ENCODE measurements around the gene TPRG1. TPM values are rescaled to one million over a fixed set of nuclear protein-coding genes. Genes with fewer than 3 reads are reported as not detected.

TPRG1 gene
- total and polyA plus RNA-seq, 2 of the 4 experiments (the other 2 are of a cell fraction) = 0.17 TPM; not detected in 1

DNA sequence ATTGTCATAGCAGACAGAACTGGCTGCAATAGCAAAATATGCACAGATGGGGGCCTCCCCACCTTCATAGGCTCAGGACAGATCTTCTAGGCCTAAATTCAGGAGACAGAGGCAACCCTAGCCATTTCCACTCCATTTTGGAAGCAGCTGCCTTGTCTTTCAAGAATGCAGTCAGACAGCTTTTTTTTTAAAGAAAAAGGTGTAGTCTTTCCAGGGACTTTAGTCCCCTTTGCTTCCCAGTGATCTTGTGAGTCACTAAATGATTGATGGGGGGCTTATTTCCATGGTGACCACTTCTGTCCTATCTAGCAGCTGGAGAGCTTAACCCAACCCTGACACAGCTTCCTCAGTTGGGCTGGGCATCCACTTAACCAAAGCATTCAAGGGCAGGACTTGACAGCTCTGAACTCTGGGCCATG is 165.9 kb downstream of the TPRG1 start:
- BruUV-seq (replicated peaks) = no TSS peak
- no peak overlapping the region for H3K27ac ChIP-seq (ENCODE audit: insufficient read depth, low read length)
- no peaks in the 10 kb centered on the region for H3K9me1 ChIP-seq (ENCODE audit: insufficient read depth, low read length)
- ATAC-seq (ENCODE audit: low read depth) (no peak), DNase-seq (no peak)
- no peak overlapping the region for H3K4me3 ChIP-seq (ENCODE audit: insufficient read depth, low read depth, low read length)
- CTCF ChIA-PET = no interaction called here
- intact Hi-C loops (cut with micrococcal nuclease) (loop anchor here (5.0 kb wide), 1 partner anchor 50 kb away; no protein-coding TSS in a partner anchor), dilution Hi-C loops (cut with HindIII; ENCODE audit: low sequenced_read_pairs, unreplicated experiment) (no loop called here), in situ Hi-C loops (cut with MboI; ENCODE audit: low sequenced_read_pairs) (no loop called here)
- H3K79me1 ChIP-seq (ENCODE audit: low read depth in 1 of 2, low read length in 2 of 2) = no peaks in the 10 kb centered on the region
- no peaks in the 10 kb centered on the region for H3K4me1 ChIP-seq (ENCODE audit: control insufficient read depth, insufficient read depth, low read length)
- no peak overlapping the region for H2AFZ ChIP-seq (replicated peaks; ENCODE audit: low read length, poor library complexity)
- no peak overlapping the region for H3K4ac ChIP-seq (ENCODE audit: low read depth, low read length)
- H4K20me1 ChIP-seq (ENCODE audit: insufficient read depth, low read length) = no peaks in the 10 kb centered on the region
- TF ChIP-seq MAFK (IDR thresholded peaks at IDR 0.05; ENCODE audit: low read depth, low read length) (no peak), BHLHE40 (IDR thresholded peaks at IDR 0.05; ENCODE audit: low read depth, low read length) (no peak), MAZ (IDR thresholded peaks at IDR 0.05; ENCODE audit: borderline replicate concordance, low read depth, low read length) (no peak), CHD1 (IDR thresholded peaks at IDR 0.05; ENCODE audit: low read depth, low read length) (no peak), RFX5 (IDR thresholded peaks at IDR 0.05; ENCODE audit: low read depth, low read length) (no peak), RAD21 (IDR thresholded peaks at IDR 0.05; ENCODE audit: low read length) (no peak), RCOR1 (IDR thresholded peaks at IDR 0.05; ENCODE audit: insufficient replicate concordance, low read length) (no peak), SMC3 (IDR thresholded peaks at IDR 0.05; ENCODE audit: low read depth, low read length) (no peak), POLR2A (IDR thresholded peaks at IDR 0.05; ENCODE audit: low read depth, low read length) (no peak), FOS (IDR thresholded peaks at IDR 0.05; ENCODE audit: low read depth, low read length) (no peak), MXI1 (IDR thresholded peaks at IDR 0.05; ENCODE audit: borderline replicate concordance, low read depth, low read length) (no peak), NFE2L2 (IDR thresholded peaks at IDR 0.05; ENCODE audit: low read depth, low read length) (no peak)
- TF ChIP-seq, protein P1, sequence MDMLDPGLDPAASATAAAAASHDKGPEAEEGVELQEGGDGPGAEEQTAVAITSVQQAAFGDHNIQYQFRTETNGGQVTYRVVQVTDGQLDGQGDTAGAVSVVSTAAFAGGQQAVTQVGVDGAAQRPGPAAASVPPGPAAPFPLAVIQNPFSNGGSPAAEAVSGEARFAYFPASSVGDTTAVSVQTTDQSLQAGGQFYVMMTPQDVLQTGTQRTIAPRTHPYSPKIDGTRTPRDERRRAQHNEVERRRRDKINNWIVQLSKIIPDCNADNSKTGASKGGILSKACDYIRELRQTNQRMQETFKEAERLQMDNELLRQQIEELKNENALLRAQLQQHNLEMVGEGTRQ (IDR thresholded peaks at IDR 0.05; ENCODE audit: low read depth, low read length) = no peak
- TF ChIP-seq, protein P2, sequence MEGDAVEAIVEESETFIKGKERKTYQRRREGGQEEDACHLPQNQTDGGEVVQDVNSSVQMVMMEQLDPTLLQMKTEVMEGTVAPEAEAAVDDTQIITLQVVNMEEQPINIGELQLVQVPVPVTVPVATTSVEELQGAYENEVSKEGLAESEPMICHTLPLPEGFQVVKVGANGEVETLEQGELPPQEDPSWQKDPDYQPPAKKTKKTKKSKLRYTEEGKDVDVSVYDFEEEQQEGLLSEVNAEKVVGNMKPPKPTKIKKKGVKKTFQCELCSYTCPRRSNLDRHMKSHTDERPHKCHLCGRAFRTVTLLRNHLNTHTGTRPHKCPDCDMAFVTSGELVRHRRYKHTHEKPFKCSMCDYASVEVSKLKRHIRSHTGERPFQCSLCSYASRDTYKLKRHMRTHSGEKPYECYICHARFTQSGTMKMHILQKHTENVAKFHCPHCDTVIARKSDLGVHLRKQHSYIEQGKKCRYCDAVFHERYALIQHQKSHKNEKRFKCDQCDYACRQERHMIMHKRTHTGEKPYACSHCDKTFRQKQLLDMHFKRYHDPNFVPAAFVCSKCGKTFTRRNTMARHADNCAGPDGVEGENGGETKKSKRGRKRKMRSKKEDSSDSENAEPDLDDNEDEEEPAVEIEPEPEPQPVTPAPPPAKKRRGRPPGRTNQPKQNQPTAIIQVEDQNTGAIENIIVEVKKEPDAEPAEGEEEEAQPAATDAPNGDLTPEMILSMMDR (conservative IDR thresholded peaks at IDR 0.05; ENCODE audit: low read depth, low read length) = no peak
- H4K91ac ChIP-seq (ENCODE audit: insufficient read depth, low read depth, low read length) = no peak overlapping the region
- no peak overlapping the region for H2BK5ac ChIP-seq (ENCODE audit: low read depth, low read length, poor library complexity, severe bottlenecking)
- no peak overlapping the region for H4K5ac ChIP-seq (ENCODE audit: low read depth, low read length)
- no peak overlapping the region for H3K23ac ChIP-seq (ENCODE audit: low read depth, low read length)
- no peak overlapping the region for H2BK120ac ChIP-seq (ENCODE audit: low read depth, low read length)
- H2AK9ac ChIP-seq (replicated peaks; ENCODE audit: low read depth, low read length, poor library complexity) = no peak overlapping the region
- H3K56ac ChIP-seq (ENCODE audit: extremely low read depth, insufficient read depth, low read length) = no peak overlapping the region
- no peak overlapping the region for H3K18ac ChIP-seq (ENCODE audit: low read depth, low read length)
- H3K9me3 ChIP-seq (ENCODE audit: control insufficient read depth, insufficient read depth, low read length) = no peaks in the 10 kb centered on the region
- H3K36me3 ChIP-seq (ENCODE audit: control insufficient read depth, insufficient read depth, low read length) = no peaks in the 10 kb centered on the region
- no peak overlapping the region for H4K8ac ChIP-seq (ENCODE audit: low read depth in 2 of 2, low read length in 2 of 2)
- H3K4me2 ChIP-seq (ENCODE audit: low read depth, low read length) = no peak overlapping the region
- no peak overlapping the region for H2AK5ac ChIP-seq (ENCODE audit: low read depth, low read length)
- H3K9ac ChIP-seq (ENCODE audit: low read depth, low read length) = no peak overlapping the region
- H3K14ac ChIP-seq (replicated peaks; ENCODE audit: low read depth, low read length) = no peak overlapping the region
- H2BK20ac ChIP-seq (ENCODE audit: low read depth, low read length) = no peak overlapping the region
- POLR2A ChIA-PET (ENCODE audit: unreplicated experiment) = no interaction called here
- no peaks in the 10 kb centered on the region for H3K27me3 ChIP-seq (ENCODE audit: control insufficient read depth, insufficient read depth, low read length)
- H2BK15ac ChIP-seq (ENCODE audit: low read depth, low read length) = no peak overlapping the region
